HG03095 (cell line): ENCODE data around the gene CSMD2.

Experiments
- ATAC-seq: cut with Tn5 transposase; IDR thresholded peaks from one replicate; pipeline ENCODE4 v1.9.1; 2021; ENCODE audit warnings: moderate library complexity; ENCODE audit not compliant: unreplicated experiment

CSMD2 gene

DNA sequence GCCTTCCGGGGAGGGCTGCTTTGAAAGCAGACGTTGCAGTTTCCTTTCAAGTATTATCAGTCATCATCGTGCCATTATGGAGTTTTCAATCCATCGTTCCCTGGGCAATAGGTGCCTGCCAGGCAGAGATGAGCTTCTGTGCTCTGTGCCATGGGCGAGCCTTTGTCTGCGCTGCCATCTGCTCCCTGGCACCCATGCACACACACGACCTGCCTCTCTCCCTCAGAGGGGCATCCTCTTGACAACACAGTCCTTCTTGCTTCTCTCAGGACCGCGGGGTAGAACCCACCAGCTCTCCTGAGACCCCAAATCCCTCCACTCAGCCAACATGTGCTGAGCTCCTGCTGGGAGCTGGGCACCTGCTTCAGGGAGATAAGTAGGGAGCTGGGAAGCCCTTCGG is 151.9 kb downstream of the CSMD2 start:
- no peak for ATAC-seq

DNA sequence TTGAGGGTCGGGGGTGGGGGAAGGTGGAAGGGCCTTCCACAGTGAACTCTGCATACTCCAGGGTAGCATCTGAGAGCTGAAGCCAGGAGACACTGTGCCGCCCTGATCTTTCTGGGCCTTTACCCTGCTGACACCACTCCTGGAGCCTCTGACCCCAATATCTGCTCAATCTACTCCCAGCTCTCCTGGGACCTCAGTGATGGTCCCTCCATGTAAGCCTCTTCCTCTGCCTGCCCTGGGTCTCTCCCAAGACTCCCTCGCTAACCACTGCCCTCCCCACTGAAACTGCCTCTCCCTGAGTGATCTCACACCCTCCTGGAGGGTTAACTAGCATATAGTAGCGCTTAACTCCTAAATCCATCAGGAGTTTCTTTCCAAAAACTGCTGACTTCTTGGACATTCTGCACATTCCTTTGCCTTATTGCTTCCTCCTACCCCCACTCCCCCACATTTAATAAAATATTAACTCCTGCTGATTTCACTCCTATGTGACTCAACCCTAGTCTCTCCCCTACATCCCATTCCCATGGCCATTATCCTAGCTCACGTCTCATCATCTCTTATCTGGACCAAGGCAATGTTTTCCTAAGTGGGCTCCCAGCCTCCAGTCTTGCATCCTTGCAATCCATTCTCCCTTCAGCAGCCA is 155.6 kb downstream of the CSMD2 start:
- ATAC-seq: no peak

DNA sequence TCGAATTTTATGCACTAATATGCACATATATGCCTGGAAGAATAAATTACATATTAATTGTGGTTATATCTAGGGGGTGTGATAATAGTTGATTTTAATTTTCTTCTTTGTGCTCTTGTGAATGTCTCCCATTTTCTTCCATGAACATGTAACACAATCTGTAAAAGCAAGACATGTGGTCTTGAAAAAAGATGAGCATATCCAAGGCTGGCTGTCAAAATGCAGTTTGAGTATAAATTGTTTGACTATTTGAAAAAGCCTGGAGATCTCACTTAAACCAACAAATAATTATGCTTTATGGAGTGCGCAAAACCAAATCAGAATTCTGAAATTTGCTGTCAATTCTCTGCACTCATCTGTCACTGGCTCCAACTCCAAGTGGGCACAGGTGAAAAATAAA is 157.3 kb downstream of the CSMD2 start:
- no peak for ATAC-seq

DNA sequence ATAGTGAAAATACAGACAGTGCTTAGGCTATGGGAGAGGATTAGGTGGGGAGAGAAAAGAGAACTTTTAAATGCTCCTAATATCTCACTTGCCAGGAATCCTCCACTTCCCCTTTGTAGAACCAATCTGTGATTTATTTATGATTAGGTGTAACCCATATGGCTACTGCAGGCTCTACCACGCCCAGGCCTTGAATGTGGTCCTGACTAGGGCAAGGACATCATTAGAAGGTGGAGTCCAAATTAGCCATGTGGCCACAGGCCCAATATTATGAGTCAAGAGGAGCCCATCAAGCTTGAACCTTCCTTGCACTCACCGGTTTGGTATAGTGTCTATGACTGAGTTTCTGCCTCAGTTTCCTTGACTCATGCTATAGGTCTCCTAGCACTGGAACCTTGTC is 159.7 kb downstream of the CSMD2 start:
- no peak for ATAC-seq

DNA sequence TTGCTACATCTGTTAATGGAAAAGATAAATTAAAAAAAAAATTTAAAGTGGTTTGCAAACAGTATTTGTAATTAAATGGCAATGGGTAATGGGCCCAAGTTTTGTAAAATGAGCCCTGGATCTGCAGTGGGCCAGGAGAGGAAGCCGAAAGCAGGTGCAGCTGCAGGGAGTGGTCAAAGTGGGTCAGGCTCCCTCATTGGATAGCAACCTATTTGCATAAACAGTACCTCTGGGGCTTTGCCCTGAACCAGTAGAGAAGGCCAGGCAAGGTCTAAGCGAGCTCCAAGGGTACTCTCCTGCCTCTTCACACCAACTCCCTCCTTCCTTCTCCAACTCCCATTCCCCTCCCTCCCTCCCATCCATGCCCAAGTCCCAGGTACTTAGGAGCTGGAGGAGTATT is 162.2 kb downstream of the CSMD2 start:
- ATAC-seq: no peak

DNA sequence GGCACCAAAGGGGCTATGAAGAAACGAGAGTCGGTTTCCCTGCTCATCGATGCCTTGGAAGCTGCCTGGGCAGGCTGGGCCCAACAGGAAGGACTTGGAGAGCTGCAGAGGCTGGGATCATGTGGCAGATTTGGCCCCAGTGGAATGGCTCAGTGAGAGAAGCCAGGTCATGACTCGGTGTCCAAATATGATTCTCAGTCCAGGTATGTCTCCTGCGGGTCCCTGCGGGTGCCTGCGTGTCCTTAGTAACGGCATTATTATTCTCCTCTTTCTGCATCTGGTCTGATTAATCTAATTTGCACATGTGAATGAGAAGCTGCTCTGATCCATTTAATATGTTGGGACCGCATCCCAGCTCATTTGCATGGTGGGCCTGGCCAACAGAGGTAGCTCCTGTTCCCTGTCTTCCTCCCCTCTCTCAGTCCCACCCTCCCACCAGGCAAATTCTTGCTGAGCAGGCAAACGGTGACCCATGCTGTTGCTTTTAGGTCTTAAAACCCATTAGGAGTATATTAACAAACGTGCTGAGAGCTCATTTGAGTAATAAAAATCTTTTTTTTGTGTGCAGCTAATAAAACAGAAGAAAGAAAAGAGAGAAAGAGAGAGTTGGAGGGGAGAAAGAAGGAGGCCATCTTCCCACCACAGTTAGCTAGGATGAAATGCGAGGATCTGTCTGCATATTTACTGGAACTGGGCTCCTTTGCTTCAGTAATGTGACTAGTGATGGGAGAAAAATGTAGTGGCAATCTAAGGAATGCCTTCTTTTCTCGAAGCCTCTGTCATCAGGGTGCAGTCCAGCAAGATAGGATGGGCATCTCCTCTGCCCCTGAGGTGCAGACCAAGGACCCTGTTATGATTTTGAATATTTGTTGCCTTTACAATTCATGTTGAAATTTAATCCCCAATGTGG is 167.6 kb downstream of the CSMD2 start:
- ATAC-seq: no peak

DNA sequence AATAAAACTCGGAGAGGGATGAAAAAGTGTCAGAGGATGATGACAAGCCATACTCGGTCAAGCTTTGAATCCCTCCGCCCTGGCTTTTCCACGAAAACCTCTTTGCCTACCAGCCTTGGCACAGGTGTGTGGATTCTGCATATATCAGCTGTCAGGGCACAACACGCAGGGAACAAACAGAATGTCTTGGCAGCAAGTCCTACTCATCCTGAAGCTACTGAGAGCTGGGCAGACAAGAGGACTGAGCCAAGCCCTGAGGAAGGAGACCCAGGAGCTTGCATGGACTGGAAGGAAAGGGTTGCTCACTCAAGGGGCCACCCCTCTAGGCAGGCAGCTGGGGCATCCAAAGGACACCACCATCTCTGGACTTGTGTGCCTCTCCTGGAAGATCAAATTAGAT is 168.7 kb downstream of the CSMD2 start:
- ATAC-seq: no peak

DNA sequence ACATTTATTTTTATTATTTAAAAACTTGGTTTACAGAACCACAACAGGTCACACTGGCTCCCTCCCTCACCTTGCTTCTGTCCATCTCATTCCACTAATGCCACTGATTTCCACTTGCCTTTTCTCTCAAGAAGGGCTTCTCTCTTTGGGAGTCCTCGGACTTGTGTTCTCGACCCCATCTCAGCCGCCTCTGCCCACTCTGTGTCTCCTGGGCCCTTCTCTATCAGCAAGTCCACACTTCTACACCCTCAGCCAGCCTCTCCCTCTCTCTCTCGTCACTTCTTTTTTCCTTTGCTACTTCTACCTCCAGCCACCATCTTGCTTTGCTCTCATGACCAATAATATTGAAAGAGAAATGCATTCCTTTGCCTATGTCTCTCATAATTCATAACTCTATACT is 171.7 kb downstream of the CSMD2 start:
- no peak for ATAC-seq

DNA sequence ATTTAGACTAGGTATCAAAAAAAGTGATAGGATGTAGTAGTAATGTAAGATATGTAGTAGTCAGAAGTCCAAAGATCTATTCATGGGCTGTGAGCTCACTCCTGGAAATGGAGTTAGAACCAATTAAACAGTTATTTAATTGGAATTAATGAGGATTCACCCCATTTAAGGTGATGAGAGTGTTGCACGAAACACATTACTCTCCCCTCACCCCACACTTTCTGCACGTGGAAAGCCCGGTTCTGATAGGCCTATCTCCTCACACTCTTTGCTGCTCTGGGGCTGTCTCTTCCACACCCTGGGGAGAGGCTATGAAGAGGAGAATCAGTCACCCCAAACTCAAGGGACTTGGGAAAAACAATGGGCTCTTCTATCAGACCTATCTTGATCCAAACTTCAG is 174.7 kb downstream of the CSMD2 start:
- no peak for ATAC-seq

DNA sequence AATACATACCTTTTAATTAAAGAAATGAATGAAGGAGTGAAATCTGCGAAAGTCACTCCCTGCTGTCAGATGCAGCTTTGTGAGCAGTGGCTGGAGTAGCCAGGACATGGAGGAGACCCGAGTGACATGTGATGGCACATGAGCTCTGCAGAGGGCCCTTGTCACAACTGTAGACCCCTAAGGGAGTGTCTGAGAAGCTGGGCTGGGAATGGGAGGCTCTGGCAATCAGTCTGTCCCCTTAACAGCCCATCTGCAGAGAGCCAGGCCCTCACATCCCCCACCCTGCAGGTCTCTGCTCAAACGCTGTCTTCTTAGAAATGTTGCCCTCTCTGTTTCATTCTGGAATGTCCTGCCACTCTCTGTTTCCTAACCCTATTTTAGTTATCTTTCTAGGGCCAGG is 176.9 kb downstream of the CSMD2 start:
- ATAC-seq: no peak

DNA sequence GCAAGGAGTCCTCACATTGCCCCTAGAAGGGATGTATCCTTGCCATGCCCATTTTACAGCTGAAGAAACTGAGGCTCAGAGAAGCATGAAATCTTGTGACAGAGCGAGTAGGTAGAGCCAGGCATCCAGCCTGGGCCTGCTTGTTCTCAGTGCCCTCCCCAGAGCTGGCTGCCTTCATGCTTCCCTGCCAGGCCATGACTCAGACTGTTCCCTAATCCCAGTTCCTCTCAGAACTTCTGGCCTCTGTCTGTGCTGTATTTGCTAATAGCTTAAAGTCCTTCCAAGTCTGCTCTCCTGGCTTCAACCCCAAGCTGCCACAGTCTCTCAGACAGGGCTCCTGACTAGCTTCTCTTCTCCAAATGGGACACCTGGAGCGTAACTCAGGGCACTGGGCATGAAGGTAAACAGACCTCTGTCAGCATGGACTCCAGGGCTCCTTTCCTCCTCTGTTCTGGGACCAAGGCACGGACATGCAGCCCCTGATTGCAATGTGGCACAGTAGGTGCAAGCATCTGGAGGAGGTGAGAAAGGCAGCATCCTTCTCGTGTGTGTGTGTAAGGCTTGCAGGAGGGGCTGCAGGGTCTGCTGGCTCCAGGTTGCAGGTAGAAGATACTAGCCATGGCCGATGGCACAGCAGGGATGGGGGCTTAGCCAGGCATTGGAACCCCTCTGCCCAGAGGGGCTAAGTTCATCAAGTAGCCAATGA is 178.5 kb downstream of the CSMD2 start:
- ATAC-seq: no peak

DNA sequence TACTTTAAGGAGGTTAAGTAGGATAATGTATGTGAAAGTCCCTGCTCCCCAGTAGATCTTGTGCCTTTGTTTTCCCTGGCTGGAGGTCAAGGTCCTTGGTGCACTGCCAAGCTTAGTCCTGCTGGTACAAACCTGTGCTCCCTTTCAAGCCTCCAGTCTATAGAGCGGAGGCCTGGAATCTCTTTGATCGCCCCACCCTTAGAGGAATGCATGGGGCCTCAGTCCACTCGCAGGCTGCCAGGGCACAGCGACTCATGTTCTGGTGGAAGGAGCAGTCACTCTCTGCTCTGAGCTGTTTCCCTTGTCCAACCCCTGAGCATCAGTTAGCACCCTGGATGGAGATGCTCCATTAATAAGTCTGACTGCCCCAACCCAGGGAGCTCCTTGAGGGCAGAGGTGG is 179.4 kb downstream of the CSMD2 start:
- no peak for ATAC-seq

DNA sequence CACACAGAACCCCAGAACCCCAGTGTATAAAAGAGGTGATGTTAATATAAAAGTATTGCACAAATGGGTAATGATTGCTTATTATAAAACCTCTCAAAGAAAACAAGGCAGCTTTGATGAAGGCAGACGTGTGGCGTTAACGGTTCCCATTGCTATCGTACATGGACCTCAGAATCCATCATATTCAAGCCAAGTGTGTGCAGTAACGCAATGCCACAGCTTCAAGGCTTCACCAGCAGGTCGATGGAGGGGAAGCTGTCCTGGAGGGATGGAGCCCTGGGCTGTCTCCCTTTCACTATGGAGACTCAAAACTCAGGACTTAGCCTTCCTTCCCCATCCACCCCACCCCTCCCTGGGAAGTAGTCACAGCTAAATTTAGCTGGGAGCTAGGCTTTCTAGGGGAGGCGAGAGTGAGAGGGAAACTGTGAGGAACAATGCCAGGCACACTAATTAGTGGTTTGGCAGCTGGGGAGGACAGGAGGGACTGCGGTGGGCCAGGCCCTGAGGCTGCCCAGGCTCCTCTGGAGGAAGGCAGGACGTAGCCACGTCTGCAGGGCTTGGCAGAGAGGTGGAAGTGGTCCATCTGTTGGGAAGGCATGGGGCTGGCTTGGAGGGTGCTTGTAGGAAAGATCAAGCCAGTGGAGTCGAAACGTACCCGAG is 180.0 kb downstream of the CSMD2 start:
- no peak for ATAC-seq

DNA sequence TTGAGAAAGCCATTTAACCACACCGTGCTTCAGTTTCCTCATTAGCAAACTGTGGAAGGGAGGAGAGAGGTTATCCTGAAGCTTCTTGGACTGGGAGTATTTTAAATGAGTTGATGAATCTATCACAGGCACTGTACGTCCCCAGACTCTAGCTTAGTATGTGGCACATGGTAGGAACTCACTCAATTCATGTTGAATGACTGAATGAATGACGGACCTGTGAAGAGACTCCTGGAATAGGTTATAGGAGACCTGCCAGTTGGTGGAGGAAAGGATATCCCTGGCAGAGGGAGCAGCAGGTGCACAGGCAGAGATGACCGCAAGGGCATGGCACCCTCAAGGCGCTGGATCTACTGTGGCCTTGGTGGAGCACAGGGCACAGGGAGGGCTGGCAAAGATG is 182.6 kb downstream of the CSMD2 start:
- no peak for ATAC-seq

DNA sequence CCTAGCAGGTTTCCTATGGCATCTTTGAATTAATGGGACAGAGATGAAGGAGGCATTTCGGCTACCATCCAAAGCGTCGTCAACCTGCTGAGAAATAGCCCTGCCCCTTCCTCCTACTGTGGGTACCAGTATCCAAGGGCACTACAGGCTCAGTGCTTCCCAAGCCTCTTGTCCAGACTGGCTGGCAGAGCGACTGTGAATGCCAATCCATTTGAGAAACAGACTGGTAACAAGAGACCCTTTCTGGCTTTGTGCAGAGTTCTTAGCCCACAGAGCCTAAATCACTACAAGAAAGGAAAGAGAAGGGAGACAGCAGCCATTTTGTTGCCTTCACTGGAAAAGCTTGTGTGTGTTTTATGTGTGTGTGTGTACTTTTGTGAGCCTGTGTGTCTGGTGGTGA is 185.7 kb downstream of the CSMD2 start:
- no peak for ATAC-seq

DNA sequence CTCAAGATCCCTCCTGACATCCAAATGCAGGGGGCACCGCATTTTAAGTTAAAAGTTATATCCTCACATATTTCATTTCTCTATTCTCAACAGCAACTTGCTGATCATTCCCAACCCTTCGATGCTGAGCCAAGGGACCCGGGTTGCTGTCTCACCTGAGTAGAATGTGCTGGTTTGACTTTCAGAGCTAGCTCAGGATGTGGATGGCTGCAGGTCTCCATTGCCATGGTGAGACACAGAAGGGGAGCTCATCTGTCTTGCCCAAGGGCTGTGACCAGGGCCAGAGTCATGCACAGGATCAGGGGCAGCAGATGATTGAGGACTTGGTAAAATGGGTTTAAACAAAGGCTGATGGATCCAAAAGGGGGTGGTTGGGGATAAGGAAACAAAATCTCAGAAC is 189.1 kb downstream of the CSMD2 start:
- ATAC-seq: no peak

DNA sequence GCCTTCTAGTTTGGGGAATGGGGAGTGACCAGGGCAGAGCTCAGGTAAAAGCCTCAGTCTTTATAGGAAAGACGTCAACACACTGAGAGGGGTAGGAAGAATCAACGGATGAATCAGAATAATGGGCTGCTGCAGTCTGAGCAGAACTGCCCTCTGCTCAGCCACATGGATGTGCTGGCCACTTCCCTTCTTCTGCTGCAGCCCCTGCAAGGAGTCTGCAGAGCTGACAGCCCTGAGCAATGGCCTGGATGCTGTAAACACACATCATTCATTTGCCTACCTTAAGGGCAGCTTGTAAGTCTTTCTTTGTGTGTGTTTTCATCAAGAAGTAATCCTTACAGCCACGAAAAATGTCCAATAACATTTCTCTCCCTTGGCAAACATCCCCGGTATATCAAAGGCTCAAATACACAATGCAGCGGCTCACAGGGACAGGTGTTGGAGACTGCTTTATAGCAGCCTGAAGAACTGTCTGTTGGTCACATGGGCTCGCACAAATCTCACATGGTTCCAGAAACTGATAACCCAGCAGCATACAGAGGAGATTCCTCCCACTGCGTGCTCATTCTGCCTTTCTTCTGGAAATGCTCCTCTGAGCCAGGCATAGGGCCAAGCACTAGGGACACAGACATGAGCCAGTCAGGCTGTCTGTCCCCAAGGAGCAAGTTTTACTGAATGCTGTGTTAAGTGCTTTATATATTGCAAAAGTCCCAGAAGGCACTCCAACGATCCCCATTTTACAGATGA is 191.1 kb downstream of the CSMD2 start:
- no peak for ATAC-seq

DNA sequence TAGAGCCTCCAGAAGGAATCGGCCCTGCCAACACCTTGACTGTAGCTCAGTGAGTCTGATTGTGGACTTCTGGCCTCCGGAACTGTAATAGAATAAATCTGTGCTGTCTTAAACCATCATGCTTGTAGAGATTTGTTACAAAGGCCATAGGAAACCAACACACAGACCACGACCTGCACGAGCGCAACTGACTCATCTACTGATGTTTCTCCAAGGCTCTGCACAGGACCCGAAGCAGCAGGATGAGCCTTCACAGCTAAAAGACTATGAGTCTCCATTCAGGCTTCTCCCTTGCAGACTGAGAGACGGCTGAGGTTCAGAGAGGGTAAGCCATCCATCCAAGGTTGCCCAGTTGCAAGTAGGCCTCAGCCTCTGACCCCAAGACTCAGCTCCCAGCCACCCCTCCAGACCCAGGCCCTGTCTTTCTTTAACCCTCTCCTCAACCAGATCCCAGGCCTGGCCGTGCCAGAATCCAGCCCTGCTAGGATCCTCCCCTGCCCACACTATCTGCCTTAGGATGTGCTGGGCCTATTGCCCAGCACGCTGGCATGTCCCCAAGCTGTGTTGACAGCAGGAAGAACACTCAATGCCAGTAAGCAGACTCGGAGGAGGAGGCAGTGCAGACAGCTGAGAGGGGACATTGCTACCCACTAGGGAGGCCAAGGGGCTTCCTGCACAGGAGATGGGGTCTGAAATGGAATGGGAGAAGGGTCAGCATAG is 192.2 kb downstream of the CSMD2 start:
- ATAC-seq: no peak

DNA sequence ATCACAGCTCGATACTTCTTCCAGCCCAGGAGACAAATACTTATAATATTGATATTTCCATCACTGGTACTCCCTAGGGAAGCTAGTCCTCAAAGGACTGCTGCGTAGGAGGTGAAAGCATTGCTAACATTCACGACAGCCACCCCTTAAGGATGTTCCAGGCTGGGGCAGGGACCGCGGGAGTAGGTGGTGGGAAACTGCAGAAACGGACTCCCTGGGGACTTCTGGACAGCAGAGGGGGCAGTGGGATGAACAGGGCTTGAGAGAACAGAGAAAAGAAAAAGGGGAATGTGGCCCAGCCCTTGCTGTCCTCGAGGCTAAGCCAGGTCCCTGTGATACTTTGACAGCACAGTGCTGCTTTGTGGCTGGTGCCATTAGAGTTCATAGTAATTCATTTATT is 193.1 kb downstream of the CSMD2 start:
- ATAC-seq: no peak
